NCI-H1417 treated with DMSO at 0.1 percent for 48 hours (cell line): ENCODE measurements around the gene TMEM184B.

Source experiments
- DNase-seq: peaks from one replicate; lab custom pipeline; 2025; lab: John Stamatoyannopoulos, UW

Gene TMEM184B

GRCh38 chr22:38272373-38273134 lies at the start of gene TMEM184B:
Gene TMEM184B (minus strand): TSS chr22:38273010. CDS start chr22:38247961, 25,049 bp downstream.
- DNase-seq, result no peak

DNA sequence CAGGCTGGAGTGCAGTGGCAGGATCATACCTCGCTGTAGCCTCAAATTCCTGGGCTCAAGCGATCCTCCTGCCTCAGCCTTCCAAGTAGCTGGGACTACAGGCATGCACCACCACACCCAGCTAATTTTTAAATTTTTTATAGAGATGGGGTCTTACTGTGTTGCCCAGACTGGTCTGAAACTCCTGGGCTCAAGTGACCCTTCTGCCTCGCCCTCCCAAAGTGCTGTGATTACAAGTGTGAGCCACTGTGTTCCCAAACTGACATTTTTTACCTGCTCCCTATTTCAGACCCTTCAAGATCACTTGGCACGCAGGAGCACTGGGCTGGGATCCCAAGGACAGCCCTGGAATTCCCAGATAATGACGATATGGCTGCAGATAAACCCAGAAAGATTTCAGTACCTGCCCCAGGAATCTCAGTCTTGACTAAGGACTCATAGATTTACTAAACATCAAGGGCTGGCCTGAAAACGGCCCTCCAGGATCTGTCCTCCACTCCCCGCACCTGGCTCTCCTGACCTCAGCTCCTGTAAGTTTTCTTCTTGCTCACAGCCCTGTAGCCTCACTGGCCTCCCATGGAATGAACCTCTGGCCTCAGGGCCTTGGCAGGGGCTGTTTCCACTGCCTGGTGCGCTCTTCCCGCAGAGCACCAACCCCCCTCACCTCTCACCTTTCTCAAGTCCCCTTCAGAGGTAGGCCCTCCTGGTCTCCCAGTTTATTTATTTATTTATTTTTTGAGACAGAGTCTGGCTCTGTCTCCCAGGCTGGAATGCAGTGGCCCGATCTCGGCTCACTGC lies 48.0 kb upstream of the TMEM184B start:
- DNase-seq, result no peak

DNA sequence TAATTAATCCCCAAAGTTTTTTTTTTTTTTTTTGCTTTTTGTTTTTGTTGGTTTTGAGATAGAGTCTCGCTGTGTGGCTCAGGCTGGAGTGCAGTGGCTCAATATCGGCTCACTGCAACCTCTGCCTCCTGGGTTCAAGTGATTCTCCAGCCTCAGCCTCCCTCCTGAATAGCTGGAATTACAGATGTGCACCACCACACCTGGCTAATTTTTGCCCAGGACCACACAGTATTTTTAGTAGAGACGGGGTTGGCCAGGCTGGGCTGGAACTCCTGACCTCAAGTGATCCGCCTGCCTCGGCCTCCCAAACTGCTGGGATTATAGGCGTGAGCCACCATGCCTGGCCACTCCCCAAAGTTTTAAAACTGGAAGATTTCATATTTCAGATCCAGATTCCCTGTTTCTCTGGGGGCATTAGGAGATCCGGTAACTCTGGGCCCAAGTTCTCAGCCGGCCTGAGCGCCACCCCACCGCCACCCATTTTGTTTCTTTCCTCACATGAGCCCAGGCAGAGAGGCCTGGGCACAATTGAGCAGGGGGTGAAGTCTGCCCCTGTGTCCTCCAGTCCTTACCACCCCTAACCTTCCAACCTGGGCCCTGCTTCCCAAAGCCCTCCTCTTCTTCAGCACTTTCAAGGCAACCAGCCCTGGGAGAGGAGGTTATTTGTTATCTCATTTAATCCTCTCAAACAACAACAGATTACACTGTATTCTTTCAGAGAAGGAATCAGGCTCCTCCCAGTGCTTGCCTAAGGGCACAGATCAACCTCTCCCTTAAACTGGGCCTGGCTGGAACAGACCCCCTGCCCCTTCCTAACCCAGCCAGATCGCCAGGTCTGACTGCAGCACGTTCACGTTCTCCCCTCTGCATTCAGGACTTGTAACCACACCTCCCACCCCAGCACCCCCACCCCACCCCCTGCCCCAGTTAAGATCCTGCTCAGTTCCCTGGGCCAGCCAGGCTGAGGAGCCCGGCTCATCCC lies 46.3 kb upstream of the TMEM184B start:
- no peak for DNase-seq

DNA sequence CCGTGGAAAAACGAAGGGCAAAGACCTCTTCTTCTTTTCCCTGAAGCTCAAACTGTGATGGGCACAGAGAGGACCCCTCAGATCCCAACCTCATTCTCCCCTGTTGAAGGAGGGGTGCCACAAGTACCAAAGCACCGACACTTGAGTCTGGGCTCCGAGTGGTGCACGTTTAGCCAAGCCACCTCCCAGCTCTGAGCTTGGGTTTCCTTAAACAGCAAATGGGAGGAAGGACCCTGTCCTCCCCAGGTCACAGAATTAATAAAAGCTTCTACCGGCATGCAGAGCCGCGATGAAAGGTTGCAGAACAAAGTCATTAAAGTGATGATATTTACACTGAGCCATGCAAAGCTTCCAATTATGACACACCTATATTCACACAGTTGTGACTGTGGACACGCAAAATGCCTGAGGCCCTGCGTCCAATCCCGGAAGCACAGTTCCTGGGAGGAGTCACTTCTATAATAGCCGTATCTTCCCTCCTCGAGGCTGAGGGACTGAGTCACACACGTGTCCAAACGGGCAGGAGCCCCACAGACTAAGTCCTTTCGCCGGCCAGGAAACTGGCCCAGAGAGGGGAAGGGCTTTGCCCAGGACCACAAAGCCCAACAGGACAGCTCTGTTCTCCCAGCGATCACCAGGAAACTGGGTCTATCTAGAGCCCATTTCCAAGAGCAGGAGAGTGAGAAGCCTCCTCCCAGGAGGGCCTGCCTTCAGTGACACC lies 45.3 kb upstream of the TMEM184B start:
- no peak for DNase-seq

DNA sequence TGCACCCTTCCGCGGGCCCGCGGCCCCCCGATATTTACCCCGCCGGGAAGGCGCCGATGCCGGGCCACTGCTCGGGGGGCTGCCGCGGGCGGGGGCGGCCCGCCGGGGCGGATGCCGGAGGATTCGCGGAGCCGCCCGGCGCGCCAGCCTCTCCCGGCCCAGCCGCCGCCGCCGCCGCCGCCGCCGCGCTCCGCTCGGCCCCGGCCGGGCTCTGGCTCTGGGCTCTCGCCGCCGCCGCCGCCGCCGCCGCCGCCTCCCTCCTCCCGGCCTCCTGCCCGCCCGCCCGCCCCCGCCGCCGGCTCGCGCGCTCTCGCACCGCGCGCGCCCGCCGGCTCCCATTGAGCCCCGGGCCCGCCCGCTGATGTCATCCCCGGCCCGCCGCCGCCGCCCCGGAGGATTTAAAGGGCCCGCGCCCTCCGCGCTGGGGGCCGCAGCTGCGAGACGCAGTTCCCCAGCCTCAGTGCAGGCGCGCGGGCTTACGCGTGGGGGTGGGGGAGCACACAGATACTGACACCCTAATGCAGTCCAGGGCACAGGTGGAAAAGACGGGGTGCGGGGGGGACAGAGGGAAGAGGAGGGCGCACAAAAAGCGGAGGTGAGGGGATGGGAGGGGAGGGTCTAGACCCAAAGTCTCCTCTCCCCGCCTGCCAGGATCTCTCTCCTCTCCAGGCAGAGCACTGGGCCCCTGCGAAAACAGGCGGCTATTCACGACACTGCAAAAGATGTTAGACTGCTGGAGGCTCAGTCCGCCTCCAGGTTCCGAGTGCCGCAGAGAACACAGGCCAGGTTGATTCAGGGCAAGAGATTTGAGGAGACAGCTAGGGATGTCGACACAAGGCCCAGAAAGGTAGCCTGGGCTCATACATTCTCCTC lies 44.5 kb upstream of the TMEM184B start, which contains the start of gene CSNK1E:
Gene CSNK1E (minus strand): TSS at position 312 of the 873 bp plus-strand sequence. CDS start 3,276 bp downstream, outside the sequence.
- DNase-seq, result peak; percentile 7

- DNase-seq, result no peak
These were observed 43.7 kb upstream of the TMEM184B start for GRCh38 chr22:38316364-38317121.

DNA sequence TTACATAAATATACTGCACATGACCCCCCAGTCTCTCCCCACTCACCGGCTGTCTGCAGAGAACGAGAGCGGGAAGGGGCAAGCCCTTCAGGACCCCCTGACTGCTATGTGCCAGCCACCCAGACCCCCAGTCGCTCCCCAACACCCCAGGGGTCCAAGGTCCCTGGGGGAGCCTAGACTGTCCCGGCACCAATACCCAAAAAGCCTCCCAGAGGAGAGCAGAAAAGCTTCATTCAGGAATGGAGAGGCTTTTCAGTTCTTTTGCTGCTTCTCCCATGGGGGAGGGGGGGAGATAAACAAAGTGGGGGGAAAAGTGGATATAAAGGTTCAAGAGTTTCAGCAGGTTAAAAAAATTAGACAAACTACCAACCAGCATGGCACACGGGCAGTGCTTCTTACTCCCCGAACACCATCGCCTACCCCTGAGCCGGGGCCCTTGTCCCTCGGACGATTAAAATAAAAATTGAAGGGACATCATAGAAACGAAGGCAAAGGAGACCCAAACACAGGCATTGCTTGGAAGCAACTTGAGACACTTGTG lies 43.1 kb upstream of the TMEM184B start:
- no peak for DNase-seq

DNA sequence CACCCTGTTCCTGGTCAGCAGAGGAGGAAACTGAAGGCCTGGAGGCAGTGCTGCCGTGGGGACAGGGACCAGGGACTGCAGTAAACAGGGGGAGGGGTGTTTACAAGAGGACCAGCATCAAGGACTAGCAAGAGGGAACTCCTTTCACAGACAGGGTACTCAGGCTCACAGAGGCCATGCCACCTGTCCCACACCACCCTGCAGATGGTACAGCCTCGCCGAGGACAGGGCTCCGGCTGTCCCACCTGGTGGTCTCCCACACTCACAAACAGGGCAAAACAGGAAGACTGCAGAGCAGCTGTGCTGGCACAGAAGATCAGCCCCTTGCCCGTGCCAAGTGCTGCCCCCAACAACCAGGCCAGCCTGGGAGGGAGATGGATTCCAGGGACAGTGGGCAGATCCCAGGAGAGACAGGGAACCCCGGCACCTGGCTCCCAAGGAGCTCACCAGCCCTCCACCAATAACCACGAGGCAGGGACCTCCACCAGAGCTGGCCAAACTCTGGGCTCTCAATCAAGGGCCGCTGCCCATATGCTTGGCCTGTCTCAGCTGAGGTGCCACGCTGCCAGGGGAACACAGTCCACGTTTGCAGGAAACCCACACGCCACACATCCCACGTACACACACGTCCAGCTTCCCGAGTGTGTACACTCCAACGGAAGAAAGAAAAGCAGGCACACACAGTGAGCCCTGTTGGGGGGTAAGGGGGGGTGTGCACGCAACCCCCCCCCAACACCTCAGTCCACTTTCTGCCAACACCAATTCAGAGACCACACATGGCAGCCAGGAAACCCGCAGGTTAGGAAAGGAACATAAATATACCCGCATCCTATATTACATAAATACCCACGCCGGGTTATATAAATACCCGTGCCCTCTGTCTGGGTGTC lies 42.4 kb upstream of the TMEM184B start:
- DNase-seq, result no peak

- no peak for DNase-seq
These were observed 41.5 kb upstream of the TMEM184B start for GRCh38 chr22:38314051-38314932.

DNA sequence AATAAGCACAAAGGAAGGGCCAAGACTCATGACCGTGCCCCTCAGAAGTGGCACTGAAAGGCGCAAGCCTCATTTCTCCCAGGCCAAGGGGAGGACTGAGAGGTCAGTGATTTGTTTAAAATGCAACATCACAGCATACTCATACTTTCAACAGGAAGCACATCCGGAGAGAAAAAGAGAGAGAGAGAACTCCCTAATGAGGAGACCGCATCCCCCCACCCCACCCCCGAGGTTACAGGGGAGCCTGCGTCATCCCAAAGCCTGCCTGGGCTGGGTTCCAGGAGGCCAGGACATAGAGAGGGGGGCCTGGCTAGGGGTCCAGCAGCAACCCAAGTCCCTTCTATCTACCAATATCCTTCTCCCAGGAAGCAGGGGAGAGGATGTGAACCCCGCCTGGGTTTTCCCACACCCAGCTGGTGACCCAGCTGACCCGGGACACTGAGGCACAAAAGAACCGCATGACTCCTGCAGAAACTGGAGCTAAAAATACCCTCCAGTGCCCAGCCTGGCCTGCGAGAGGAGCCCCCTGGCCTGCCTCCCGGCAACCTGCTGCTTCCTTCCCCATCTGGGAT lies 40.7 kb upstream of the TMEM184B start:
- no peak for DNase-seq

GRCh38 chr22:38312261-38312800 lies 39.5 kb upstream of the TMEM184B start:
- no peak for DNase-seq

DNA sequence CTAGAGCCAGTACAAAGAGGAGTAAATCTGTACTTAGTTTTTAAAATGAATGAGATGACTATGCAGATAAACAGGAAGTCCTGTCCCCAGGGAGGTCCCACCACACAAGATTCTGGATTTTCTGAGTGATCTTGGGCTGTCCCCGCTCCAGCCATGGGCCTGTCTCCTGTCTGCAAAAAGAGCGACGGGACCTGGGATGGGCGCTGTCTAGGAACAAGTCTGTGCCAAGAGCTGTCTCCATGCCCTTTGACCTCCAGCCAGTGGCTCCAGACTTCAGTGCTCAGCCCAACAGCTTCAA lies 38.5 kb upstream of the TMEM184B start:
- no peak for DNase-seq

DNA sequence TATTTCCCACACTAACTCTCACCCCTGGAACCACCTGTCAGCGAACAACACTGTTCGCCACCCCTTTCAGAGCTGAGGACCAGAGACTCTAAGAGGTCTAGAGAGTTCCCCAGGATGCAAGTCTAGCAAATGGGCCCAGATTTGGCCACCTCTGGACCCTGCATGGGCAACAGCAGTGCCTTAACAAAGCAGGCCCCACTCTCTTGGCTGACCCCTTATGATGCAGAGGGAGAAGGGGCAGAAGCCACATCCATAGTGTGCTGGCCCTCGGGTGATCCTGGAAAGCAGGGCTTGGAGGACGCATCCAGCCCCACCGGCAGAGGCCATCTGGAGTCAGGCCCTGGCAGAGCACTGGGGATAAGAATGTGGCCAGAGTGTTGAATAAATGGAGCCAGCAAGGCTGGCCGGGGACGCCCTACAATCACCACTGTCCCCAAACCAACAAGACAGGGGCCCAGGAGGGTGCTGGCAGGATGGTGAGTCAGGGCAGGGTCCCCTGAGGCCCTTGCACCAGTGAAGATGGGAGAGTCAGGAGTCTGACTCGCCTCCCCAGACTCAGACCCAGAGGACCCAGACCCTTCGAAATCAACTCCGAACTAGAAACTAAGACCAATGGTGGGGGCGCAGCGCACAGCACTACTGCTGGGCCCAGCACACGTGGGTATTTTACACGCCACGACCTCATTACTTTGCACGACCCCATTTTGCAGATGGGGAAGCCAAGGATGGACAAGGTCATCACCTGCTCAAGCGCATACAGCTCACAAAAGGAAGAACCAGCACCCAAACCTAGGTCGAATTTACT lies 37.9 kb upstream of the TMEM184B start:
- DNase-seq, result no peak

DNA sequence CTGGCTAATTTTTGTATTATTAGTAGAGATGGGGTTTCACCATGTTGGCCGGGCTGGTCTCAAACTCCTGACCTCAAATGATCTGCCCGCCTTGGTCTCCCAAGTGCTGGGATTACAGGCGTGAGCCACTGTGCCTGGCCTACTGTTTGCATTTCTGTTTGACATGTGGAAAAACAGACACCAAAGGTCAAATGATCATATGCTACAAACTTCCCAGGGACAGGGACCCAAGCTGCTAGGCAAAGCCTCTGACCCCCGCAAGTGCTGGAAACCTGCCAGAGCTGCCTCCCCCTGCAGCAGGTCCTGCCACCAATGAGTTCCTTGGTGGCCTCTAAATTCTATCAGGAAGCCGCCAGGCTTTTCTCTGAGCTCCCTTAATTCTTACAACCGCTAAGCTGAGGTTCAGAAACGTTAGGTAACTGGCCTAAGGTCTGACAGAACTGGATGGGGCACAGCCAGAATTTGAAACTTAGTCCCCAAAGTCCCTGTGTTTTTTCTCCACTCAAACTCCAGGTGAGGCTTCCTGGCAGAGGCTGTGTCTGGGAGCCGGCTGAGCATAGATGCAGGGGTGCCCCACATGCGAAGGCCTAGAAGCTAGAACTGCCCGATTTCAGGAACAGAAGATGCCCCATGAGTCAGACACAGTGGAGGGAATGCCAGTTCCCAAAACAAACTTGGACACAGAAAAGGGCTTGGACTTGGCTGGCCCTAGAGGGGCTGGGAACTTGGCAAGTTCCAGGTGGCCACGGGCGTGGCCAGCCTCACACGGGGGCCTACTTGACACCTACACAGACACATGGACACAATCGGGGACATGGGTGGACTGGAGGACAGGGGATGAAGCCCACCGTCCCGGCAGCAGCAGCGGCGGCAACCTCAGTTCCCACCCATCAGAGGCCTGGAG lies 37.1 kb upstream of the TMEM184B start:
- DNase-seq, result no peak
